ENCODE results near the gene HEATR1. TPM values are rescaled to one million over a fixed set of nuclear protein-coding genes. Genes with fewer than 3 reads are reported as not detected.

The HEATR1 gene
- total and polyA plus RNA-seq, 9 donors: 5.4 to 51.6 (median 25.0) TPM

GRCh38 chr1:236530286-236530685 lies 74.0 kb downstream of the HEATR1 start:
- no peaks in the 10 kb centered on the region for H3K27me3 ChIP-seq
- no peak overlapping the region for H3K4me3 ChIP-seq
- H3K9me3 ChIP-seq: no peaks in the 10 kb centered on the region
- no peaks in the 10 kb centered on the region for H3K36me3 ChIP-seq
- 79 to 91% (median 87%) methylated on average over 1 of the region's 1 CpG for WGBS, 3 donors
- no peaks in the 10 kb centered on the region for H3K4me1 ChIP-seq (ENCODE audit: insufficient read depth)
- TF ChIP-seq POLR2A (IDR thresholded peaks at IDR 0.05) (no peak), CTCF (IDR thresholded peaks at IDR 0.05) (no peak), EP300 (IDR thresholded peaks at IDR 0.05) (no peak)
- DNase-seq: no peak
- intact Hi-C loops (cut with DNase I): no loop called here
- H3K27ac ChIP-seq: no peak overlapping the region

- Histone ChIP-seq H3K27me3 (no peaks in the 10 kb centered on the region), H3K36me3 (no peaks in the 10 kb centered on the region), H3K4me1 (ENCODE audit: insufficient read depth) (peaks cover 1% of the 10 kb centered on the region), H3K4me3 (no peak overlapping the region), H3K27ac (no peak overlapping the region), H3K9me3 (no peaks in the 10 kb centered on the region)
- no peak for DNase-seq
- TF ChIP-seq POLR2A (IDR thresholded peaks at IDR 0.05): no peak
- TF ChIP-seq CTCF (IDR thresholded peaks at IDR 0.05): no peak
- no peak for TF ChIP-seq EP300 (IDR thresholded peaks at IDR 0.05)
- WGBS, 3 donors: 82 to 90% (median 88%) methylated on average over 3 of the region's 3 CpGs
- intact Hi-C loops (cut with DNase I): loop anchor here in 1 of 4 donors (10.0 kb wide), 1 partner anchor 241 kb away; the partner anchor contains the start of gene ERO1B
Observed at GRCh38 chr1:236526079-236526478, 78.2 kb downstream of the HEATR1 start.

GRCh38 chr1:236524895-236525184 lies 79.5 kb downstream of the HEATR1 start:
- TF ChIP-seq CTCF (IDR thresholded peaks at IDR 0.05) (no peak), POLR2A (IDR thresholded peaks at IDR 0.05) (no peak)
- Histone ChIP-seq H3K27ac (no peak overlapping the region), H3K27me3 (no peaks in the 10 kb centered on the region), H3K9me3 (no peaks in the 10 kb centered on the region), H3K36me3 (no peaks in the 10 kb centered on the region), H3K4me1 (ENCODE audit: insufficient read depth) (peaks cover 1% of the 10 kb centered on the region), H3K4me3 (peak overlapping the region; percentile 69)
- intact Hi-C loops (cut with DNase I): loop anchor here in 1 of 4 donors (10.0 kb wide), 1 partner anchor 240 kb away; the partner anchor contains the start of gene ERO1B
- no peak for DNase-seq
- WGBS, 3 donors: 1 to 4% (median 2%) methylated on average over 3 of the region's 3 CpGs

GRCh38 chr1:236524142-236524894 lies 80.0 kb downstream of the HEATR1 start:
- no peaks in the 10 kb centered on the region for H3K27me3 ChIP-seq
- H3K27ac ChIP-seq: peak overlapping the region; percentile 80 to 88
- intact Hi-C loops (cut with DNase I): loop anchor here in 1 of 4 donors (10.0 kb wide), 1 partner anchor 240 kb away; the partner anchor contains the start of gene ERO1B
- H3K4me1 ChIP-seq (ENCODE audit: insufficient read depth): peaks cover 1% of the 10 kb centered on the region
- TF ChIP-seq EP300 (IDR thresholded peaks at IDR 0.05) (no peak), CTCF (IDR thresholded peaks at IDR 0.05) (no peak), POLR2A (IDR thresholded peaks at IDR 0.05) (no peak)
- H3K36me3 ChIP-seq: no peaks in the 10 kb centered on the region
- peak overlapping the region; percentile 69 for H3K4me3 ChIP-seq
- DNase-seq: peak in 1 of 5 donors; percentile 35
- 0 to 1% (median 0%) methylated on average over 32 of the region's 32 CpGs for WGBS, 3 donors
- H3K9me3 ChIP-seq: no peaks in the 10 kb centered on the region

Data from ovary (tissue), 9 donors.